Adrenal gland (tissue), 12 donors: ENCODE measurements around the gene ESYT1. TPM values are rescaled to one million over a fixed set of nuclear protein-coding genes. Genes with fewer than 3 reads are reported as not detected.

ENCODE experiments used
- DNase-seq, 7 donors: peaks; one replicate each; pipeline ENCODE4 v3.0.0-alpha.2; 2019 to 2020
- H3K27ac ChIP-seq, 5 donors: fragments of 200-600 bp; sonication (generic) in 4 of 5; 1 replicate in 3 of 5; 2 replicates in 2 of 5; pipeline versions ENCODE4 v1.5.1 to v1.8.0; 2016 to 2020; ENCODE audit warnings: mild to moderate bottlenecking in 1 of 5
- H3K27me3 ChIP-seq: fragments of 200-600 bp; 2 replicates; pipeline ENCODE4 v1.8.0; 2021
- H3K36me3 ChIP-seq, 2 donors: fragments of 200-600 bp; replicated peaks in 1 of 2; 1 replicate in 1 of 2; 2 replicates in 1 of 2; pipeline versions ENCODE4 v1.5.1 to v1.8.0; 2018 to 2022
- H3K4me1 ChIP-seq, 2 donors: fragments of 200-600 bp; replicated peaks in 1 of 2; 1 replicate in 1 of 2; 2 replicates in 1 of 2; pipeline versions ENCODE4 v1.5.1 to v1.8.0; 2018 to 2021
- H3K4me3 ChIP-seq, 4 donors: fragments of 200-600 bp; sonication (generic) in 3 of 4; one replicate each; pipeline ENCODE4 v1.5.1; 2016 to 2018
- H3K9me3 ChIP-seq, 3 donors: fragments of 200-600 bp; sonication (generic) in 1 of 3; replicated peaks in 1 of 3; 1 replicate in 2 of 3; 2 replicates in 1 of 3; pipeline versions ENCODE4 v1.5.1 to v1.8.0; 2016 to 2021
- CTCF ChIP-seq, 6 experiments: fragments of 450-650 bp in 4 of 6; fragments of 200-600 bp in 2 of 6; sonication (generic) in 1 of 6; IDR thresholded peaks; 1 replicate in 5 of 6; 2 replicates in 1 of 6; pipeline versions ENCODE4 v1.5.1 to v1.8.0; 2016 to 2021; ENCODE audit warnings: antibody characterized with exemption in 6 of 6, mild to moderate bottlenecking in 2 of 6, moderate library complexity in 1 of 6
- POLR2A ChIP-seq, 2 donors: fragments of 450-650 bp; IDR thresholded peaks; one replicate each; pipeline ENCODE4 v1.6.1; 2017; ENCODE audit warnings: antibody characterized with exemption in 2 of 2, mild to moderate bottlenecking in 2 of 2, moderate library complexity in 1 of 2
- WGBS, 4 donors: extraction: QIAGEN DNeasy Blood & Tissue Kit in 2 of 4; methylation state at CpG; one replicate each; pipeline versions ENCODE4 v1.1.5 to v1.1.7; 2013 to 2017; 5-methylcytosine and 5-hydroxymethylcytosine counted together
- intact Hi-C, 2 donors: fragments of 100-400 bp; cut with DNase I; formaldehyde crosslinking; loops; one replicate each; pipeline versions ENCODE4 v1.14.1 to v1.15.0; 2022 to 2023
- polyA plus RNA-seq, 3 donors: library from polyadenylated mRNA; stranded (reverse); fragments of 200-250 nt in 2 of 3; fragments of 350-450 nt in 1 of 3; fragmentation: Illumina TruSeq in 1 of 3; extraction: RNeasy Lipid Tissue Mini Kit (QIAGEN cat#74804) in 1 of 3; gene quantifications; one replicate each; pipeline ENCODE4 v1.2.3, GENCODE V29; 2013 to 2014
- total RNA-seq, 9 donors: library from RNA; depleted of rRNA in 4 of 9; stranded (reverse); fragments of >200 nt in 4 of 9; fragments of 120-200 nt in 1 of 9; fragmentation: NEBNext Ultra II Directional in 1 of 9; extraction: Animal tissue kit (Norgen Biotek cat#: 25700) in 1 of 9; gene quantifications; one replicate each; pipeline versions ENCODE4 v1.1.0 to v1.2.4, GENCODE V29; 2013 to 2023
- donor health status: healthy with polysubstance abuse.
- donor health status: Bipolar disorder and iron deficiency.
- donor health status: DM: yes; HTN: yes; CAD: no.
- donor health status: DM: no; HTN: no; CAD: no.
- donor health status: DM: no; HTN: no; CAD: no.
- donor health status: DM: yes; HTN: yes; CAD: no.

Gene ESYT1
- total and polyA plus RNA-seq, 12 donors = 26.3 to 156 (median 117) TPM

GRCh38 chr12:56146492-56147460 lies 18.7 kb downstream of the ESYT1 start:
- H3K4me3 ChIP-seq = no peak overlapping the region
- peaks cover 0 to 34% of the 10 kb centered on the region in 2 donors for H3K36me3 ChIP-seq
- DNase-seq = peak; percentile 66 to 87 (median 77)
- H3K9me3 ChIP-seq = no peaks in the 10 kb centered on the region
- no peaks in the 10 kb centered on the region for H3K27me3 ChIP-seq
- 33 to 37% (median 35%) methylated on average over 13 of the region's 13 CpGs for WGBS, 4 donors
- peak overlapping the region; percentile 51 to 81 (median 69) for H3K27ac ChIP-seq
- TF ChIP-seq CTCF (IDR thresholded peaks at IDR 0.05) = no peak
- TF ChIP-seq POLR2A (IDR thresholded peaks at IDR 0.05) = peak in 1 of 2 donors; percentile 7
- intact Hi-C loops = no loop called here
- H3K4me1 ChIP-seq = peaks cover 23 to 28% of the 10 kb centered on the region in 2 donors

- Histone ChIP-seq H3K9me3 (no peaks in the 10 kb centered on the region), H3K27ac (peak overlapping the region in 1 of 5 donors; percentile 97), H3K36me3 (no peaks in the 10 kb centered on the region), H3K4me3 (no peak overlapping the region), H3K4me1 (peaks cover 30 to 36% of the 10 kb centered on the region in 2 donors), H3K27me3 (no peaks in the 10 kb centered on the region)
- DNase-seq = no peak
- intact Hi-C loops = no loop called here
- WGBS, 4 donors = 61 to 64% (median 62%) methylated on average over 3 of the region's 3 CpGs
- TF ChIP-seq POLR2A (IDR thresholded peaks at IDR 0.05) (no peak), CTCF (IDR thresholded peaks at IDR 0.05) (no peak)
Measured at GRCh38 chr12:56150563-56150962, 22.5 kb downstream of the ESYT1 start.

GRCh38 chr12:56151672-56152131 lies 23.6 kb downstream of the ESYT1 start:
- no peaks in the 10 kb centered on the region for H3K9me3 ChIP-seq
- peak overlapping the region in 3 of 4 donors; percentile 20 to 59 (median 38) for H3K4me3 ChIP-seq
- DNase-seq = peak in 6 of 7 donors; percentile 57 to 84 (median 63)
- intact Hi-C loops = no loop called here
- peaks cover 23 to 29% of the 10 kb centered on the region in 2 donors for H3K4me1 ChIP-seq
- TF ChIP-seq CTCF (IDR thresholded peaks at IDR 0.05) = peak; percentile 19 to 76 (median 59)
- TF ChIP-seq POLR2A (IDR thresholded peaks at IDR 0.05) = no peak
- no peaks in the 10 kb centered on the region for H3K36me3 ChIP-seq
- WGBS, 4 donors = 5 to 11% (median 9%) methylated on average over 12 of the region's 12 CpGs
- no peaks in the 10 kb centered on the region for H3K27me3 ChIP-seq
- H3K27ac ChIP-seq = peak overlapping the region; percentile 80 to 97 (median 95)

GRCh38 chr12:56152132-56152755 lies 24.2 kb downstream of the ESYT1 start, which contains the start of gene MYL6B:
TSS of gene MYL6B (plus strand) at chr12:56152587. CDS start at chr12:56153919, 1,332 bp downstream.
- Histone ChIP-seq H3K4me3 (peak within 1 kb of the TSS in 3 of 4 donors; percentile 20 to 59 (median 38)), H3K27ac (peak within 1 kb of the TSS; percentile 80 to 97 (median 95)), H3K36me3 (no peaks in the 10 kb centered on the region), H3K4me1 (peaks cover 17 to 29% of the 10 kb centered on the region in 2 donors), H3K27me3 (no peaks in the 10 kb centered on the region), H3K9me3 (no peaks in the 10 kb centered on the region)
- WGBS, 4 donors = 0 to 2% (median 1%) methylated on average over 13 to 37 of the region's 37 CpGs
- peak; percentile 94 to 97 (median 96) for DNase-seq
- intact Hi-C loops = no loop called here
- TF ChIP-seq CTCF (IDR thresholded peaks at IDR 0.05) = no peak
- TF ChIP-seq POLR2A (IDR thresholded peaks at IDR 0.05) = peak in 1 of 2 donors; percentile 57
